SK-N-SH (cell line): ENCODE data around the gene PRG2. TPM values are rescaled to one million over a fixed set of nuclear protein-coding genes. Genes with fewer than 3 reads are reported as not detected.

Source experiments
- CTCF ChIA-PET: fragments of 300-600, 350-600 bp; formaldehyde crosslinking; extraction: SDS; loops from one replicate; lab custom pipeline; 2021; lab: Yijun Ruan, JAX
- POLR2A ChIA-PET: fragments of 350-600 bp; sonication (Branson Sonifier 250); formaldehyde crosslinking; extraction: SDS; loops from one replicate; lab custom pipeline; 2020; ENCODE audit warnings: antibody characterized with exemption, inconsistent platforms; lab: Yijun Ruan, JAX
- DNase-seq: peaks from one replicate; pipeline ENCODE4 v3.0.0; 2012
- H2AFZ ChIP-seq: fragments of 200-600 bp; sonication (generic); 2 replicates; pipeline ENCODE4 v1.8.1; 2016; ENCODE audit warnings: antibody characterized with exemption, mild to moderate bottlenecking, low read depth
- H3F3A ChIP-seq: fragments of 200-600 bp; sonication (generic); replicated peaks from 2 replicates; pipeline ENCODE3; 2016; ENCODE audit warnings: antibody characterized with exemption, mild to moderate bottlenecking; ENCODE audit not compliant: insufficient read depth
- H3K27ac ChIP-seq, 2 experiments: fragments of 200-500 bp in 1 of 2; fragments of 200-600 bp in 1 of 2; sonication (Bioruptor generic) in 1 of 2; sonication (generic), shearing (Covaris generic) in 1 of 2; 2 replicates each; pipeline versions ENCODE4 v1.5.1 to v1.6.1; 2014 to 2016; ENCODE audit warnings: low read depth in 2 of 2, inconsistent platforms in 1 of 2, low read length in 1 of 2, mild to moderate bottlenecking in 1 of 2, mixed read lengths in 1 of 2
- H3K27me3 ChIP-seq: fragments of 200-600 bp; sonication (generic), shearing (Covaris generic); 2 replicates; pipeline ENCODE4 v1.6.1; 2016; ENCODE audit warnings: mixed run types; ENCODE audit not compliant: insufficient read depth
- H3K36me3 ChIP-seq, 2 experiments: fragments of 200-500 bp in 1 of 2; fragments of 200-600 bp in 1 of 2; sonication (Bioruptor generic) in 1 of 2; sonication (generic) in 1 of 2; replicated peaks in 1 of 2; 2 replicates each; pipeline versions ENCODE3 to v1.5.1; 2014 to 2016; ENCODE audit warnings: low read length in 1 of 2, mild to moderate bottlenecking in 1 of 2; ENCODE audit not compliant: insufficient read depth in 2 of 2, control insufficient read depth in 1 of 2
- H3K4me1 ChIP-seq, 2 experiments: fragments of 200-500 bp in 1 of 2; fragments of 200-600 bp in 1 of 2; sonication (Bioruptor generic) in 1 of 2; sonication (generic), shearing (Covaris generic) in 1 of 2; 2 replicates each; pipeline versions ENCODE4 v1.5.1 to v1.6.1; 2014 to 2016; ENCODE audit warnings: low read depth in 1 of 2, low read length in 1 of 2, mixed run types in 1 of 2; ENCODE audit not compliant: insufficient read depth in 2 of 2, control insufficient read depth in 1 of 2
- H3K4me2 ChIP-seq: fragments of 200-600 bp; sonication (generic), shearing (Covaris generic); 2 replicates; pipeline ENCODE4 v1.6.1; 2017; ENCODE audit warnings: mixed run types
- H3K4me3 ChIP-seq, 2 experiments: fragments of 200-500 bp in 1 of 2; fragments of 200-600 bp in 1 of 2; sonication (Bioruptor generic) in 1 of 2; sonication (generic), shearing (Covaris generic) in 1 of 2; 2 replicates each; pipeline versions ENCODE4 v1.5.1 to v1.8.1; 2014 to 2016; ENCODE audit warnings: low read depth in 2 of 2, inconsistent platforms in 1 of 2, low read length in 1 of 2, mild to moderate bottlenecking in 1 of 2, mixed read lengths in 1 of 2, moderate library complexity in 1 of 2
- H3K79me2 ChIP-seq: fragments of 200-600 bp; sonication (generic); 2 replicates; pipeline ENCODE4 v1.8.1; 2017; ENCODE audit warnings: mild to moderate bottlenecking; ENCODE audit not compliant: insufficient read depth
- H3K9ac ChIP-seq: fragments of 200-600 bp; sonication (generic); 2 replicates; pipeline ENCODE4 v1.6.1; 2017; ENCODE audit warnings: mixed run types
- H3K9me2 ChIP-seq: fragments of 200-600 bp; sonication (generic); 2 replicates; pipeline ENCODE4 v1.6.1; 2017; ENCODE audit warnings: mixed run types
- H3K9me3 ChIP-seq: fragments of 200-600 bp; sonication (generic); 2 replicates; pipeline ENCODE4 v1.6.1; 2017; ENCODE audit warnings: mixed run types, mild to moderate bottlenecking, moderate library complexity
- H4K20me1 ChIP-seq: fragments of 200-600 bp; sonication (generic); 2 replicates; pipeline ENCODE4 v1.6.1; 2017; ENCODE audit warnings: mild to moderate bottlenecking, mixed run types; ENCODE audit not compliant: insufficient read depth
- CHD2 ChIP-seq: fragments of 150-350 bp; IDR thresholded peaks from 2 replicates; pipeline ENCODE4 v1.6.1; 2018; ENCODE audit warnings: low read length; ENCODE audit not compliant: partially characterized antibody
- EZH2phosphoT487 ChIP-seq: fragments of 200-600 bp; sonication (generic); IDR thresholded peaks from 2 replicates; pipeline ENCODE4 v1.6.1; 2017; ENCODE audit warnings: low read depth, mixed run types, mild to moderate bottlenecking, antibody characterized with exemption, moderate library complexity, borderline replicate concordance
- FOXJ3 ChIP-seq: sonication (generic); formaldehyde crosslinking; IDR thresholded peaks from 2 replicates; pipeline ENCODE4 v1.5.1; 2020; ENCODE audit warnings: mild to moderate bottlenecking, missing genetic modification reagents
- FOXM1 ChIP-seq: IDR thresholded peaks from 2 replicates; pipeline ENCODE4 v1.4.0; 2012; ENCODE audit warnings: low read depth, mild to moderate bottlenecking
- POLR2AphosphoS5 ChIP-seq: IDR thresholded peaks from 2 replicates; pipeline ENCODE4 v1.6.1; 2012; ENCODE audit warnings: low read depth, low read length
- RAD21 ChIP-seq: IDR thresholded peaks from 2 replicates; pipeline ENCODE4 v1.6.1; 2012; ENCODE audit warnings: mild to moderate bottlenecking, low read length
- RXRA ChIP-seq: IDR thresholded peaks from 2 replicates; pipeline ENCODE4 v1.4.0; 2012; ENCODE audit warnings: low read depth, mild to moderate bottlenecking, borderline replicate concordance
- TCF12 ChIP-seq: IDR thresholded peaks from 2 replicates; pipeline ENCODE4 v1.4.0; 2012
- YY1 ChIP-seq: IDR thresholded peaks from 2 replicates; pipeline ENCODE4 v1.4.0; 2012; ENCODE audit warnings: low read depth, mild to moderate bottlenecking
- WGBS: methylation state at CpG from one replicate; pipeline ENCODE4 v1.1.6; 2017; ENCODE audit warnings: low lambda C conversion rate; 5-methylcytosine and 5-hydroxymethylcytosine counted together
- polyA plus RNA-seq, 3 experiments: library from polyadenylated mRNA; depleted of rRNA; stranded (reverse); fragments of >200 nt; gene quantifications; 2 replicates each; pipeline ENCODE4 v1.2.3, GENCODE V29; 2012
- TF ChIP-seq, protein P1 (sequence below): IDR thresholded peaks from 2 replicates; pipeline ENCODE4 v1.6.1; 2012; ENCODE audit warnings: mild to moderate bottlenecking, low read depth, low read length, moderate library complexity
- TF ChIP-seq, protein P2 (sequence below): IDR thresholded peaks from 2 replicates; pipeline ENCODE4 v1.4.0; 2012; ENCODE audit warnings: low read depth, borderline replicate concordance
- TF ChIP-seq, protein P3 (sequence below): IDR thresholded peaks from 2 replicates; pipeline ENCODE4 v1.4.0; 2012; ENCODE audit warnings: low read depth

Gene PRG2
- polyA plus RNA-seq, 1 of the 3 experiments (the other 2 are of a cell fraction): not detected

DNA sequence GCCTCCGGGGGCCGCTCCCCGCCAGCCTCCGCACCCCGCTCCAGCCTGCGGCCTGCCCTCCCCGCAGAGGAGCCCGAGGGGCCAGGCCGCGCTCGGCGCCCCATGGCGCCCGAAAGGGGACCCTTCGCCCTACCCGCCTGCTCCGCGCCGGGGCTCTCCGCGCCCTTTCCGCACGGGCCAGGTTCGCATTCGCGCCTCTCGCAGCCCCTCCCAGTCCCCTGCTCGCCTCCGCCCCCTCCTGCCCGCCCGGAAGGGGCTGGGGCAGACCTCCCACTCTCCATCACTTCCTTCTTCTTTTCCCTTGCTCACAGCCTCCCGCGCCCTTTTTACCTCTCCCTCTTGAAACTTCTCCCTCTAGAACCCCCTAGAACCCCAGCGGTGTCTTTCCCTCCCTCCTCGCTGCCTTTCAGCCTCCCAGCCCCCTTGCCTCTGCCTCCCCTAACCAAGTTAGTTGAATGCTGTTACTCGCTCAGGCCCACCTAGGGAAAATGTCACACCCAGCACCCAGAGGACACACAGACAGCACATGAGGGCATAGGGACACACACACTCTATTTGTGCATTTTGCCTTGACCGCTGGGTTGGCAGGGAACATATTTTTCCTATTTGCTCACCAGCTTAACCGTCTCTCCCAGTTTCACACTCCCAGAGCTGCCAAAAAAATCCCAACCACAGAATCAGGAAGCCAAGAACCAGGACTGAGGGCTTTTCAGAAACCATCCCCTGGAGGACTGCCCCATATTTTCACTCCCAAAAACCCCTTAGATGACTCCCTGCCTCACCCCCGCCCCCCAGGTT is 36.7 kb upstream of the PRG2 start, which contains the start of gene SLC43A3:
SLC43A3 (minus strand) TSS at position 193 of the 798 bp plus-strand sequence. CDS start 949 bp downstream, outside the sequence.
- ChIA-PET CTCF (interaction anchor here (0.6 to 6.3 kb wide), 4 partner anchors 30 to 1098 kb away, joined by 3 to 26 read pairs (median 4); no protein-coding TSS in a partner anchor), POLR2A (no interaction called here)
- DNase-seq: peak; percentile 80
- 0 out of 2 replicates have a peak, but pooled peaks have one; percentile 11 for TF ChIP-seq TCF12
- TF ChIP-seq, protein P1, sequence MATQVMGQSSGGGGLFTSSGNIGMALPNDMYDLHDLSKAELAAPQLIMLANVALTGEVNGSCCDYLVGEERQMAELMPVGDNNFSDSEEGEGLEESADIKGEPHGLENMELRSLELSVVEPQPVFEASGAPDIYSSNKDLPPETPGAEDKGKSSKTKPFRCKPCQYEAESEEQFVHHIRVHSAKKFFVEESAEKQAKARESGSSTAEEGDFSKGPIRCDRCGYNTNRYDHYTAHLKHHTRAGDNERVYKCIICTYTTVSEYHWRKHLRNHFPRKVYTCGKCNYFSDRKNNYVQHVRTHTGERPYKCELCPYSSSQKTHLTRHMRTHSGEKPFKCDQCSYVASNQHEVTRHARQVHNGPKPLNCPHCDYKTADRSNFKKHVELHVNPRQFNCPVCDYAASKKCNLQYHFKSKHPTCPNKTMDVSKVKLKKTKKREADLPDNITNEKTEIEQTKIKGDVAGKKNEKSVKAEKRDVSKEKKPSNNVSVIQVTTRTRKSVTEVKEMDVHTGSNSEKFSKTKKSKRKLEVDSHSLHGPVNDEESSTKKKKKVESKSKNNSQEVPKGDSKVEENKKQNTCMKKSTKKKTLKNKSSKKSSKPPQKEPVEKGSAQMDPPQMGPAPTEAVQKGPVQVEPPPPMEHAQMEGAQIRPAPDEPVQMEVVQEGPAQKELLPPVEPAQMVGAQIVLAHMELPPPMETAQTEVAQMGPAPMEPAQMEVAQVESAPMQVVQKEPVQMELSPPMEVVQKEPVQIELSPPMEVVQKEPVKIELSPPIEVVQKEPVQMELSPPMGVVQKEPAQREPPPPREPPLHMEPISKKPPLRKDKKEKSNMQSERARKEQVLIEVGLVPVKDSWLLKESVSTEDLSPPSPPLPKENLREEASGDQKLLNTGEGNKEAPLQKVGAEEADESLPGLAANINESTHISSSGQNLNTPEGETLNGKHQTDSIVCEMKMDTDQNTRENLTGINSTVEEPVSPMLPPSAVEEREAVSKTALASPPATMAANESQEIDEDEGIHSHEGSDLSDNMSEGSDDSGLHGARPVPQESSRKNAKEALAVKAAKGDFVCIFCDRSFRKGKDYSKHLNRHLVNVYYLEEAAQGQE: no peak
- H4K20me1 ChIP-seq: no peaks in the 10 kb centered on the region
- H3K79me2 ChIP-seq: no peaks in the 10 kb centered on the region
- 46% methylated on average over 19 of the region's 39 CpGs for WGBS
- H2AFZ ChIP-seq: peak within 1 kb of the TSS; percentile 38; the same call in 1 of the 2 replicates
- no peaks in the 10 kb centered on the region for H3K36me3 ChIP-seq
- H3K4me1 ChIP-seq: peaks cover 23 to 24% of the 10 kb centered on the region in 2 experiments; a peak in 2 of 4 replicates
- H3K9me2 ChIP-seq: no peaks in the 10 kb centered on the region
- no peaks in the 10 kb centered on the region for H3K9me3 ChIP-seq
- no peak within 1 kb of the TSS for H3K9ac ChIP-seq
- H3F3A ChIP-seq: no peaks in the 10 kb centered on the region
- peak within 1 kb of the TSS in 1 of 2 experiments; percentile 39; a peak in 2 of 4 replicates for H3K4me3 ChIP-seq
- H3K27ac ChIP-seq: no peak within 1 kb of the TSS; a peak in 1 of 4 replicates
- H3K4me2 ChIP-seq: peak within 1 kb of the TSS; percentile 43; the same call in 1 of the 2 replicates
- no peaks in the 10 kb centered on the region; the same call in 1 of the 2 replicates for H3K27me3 ChIP-seq

DNA sequence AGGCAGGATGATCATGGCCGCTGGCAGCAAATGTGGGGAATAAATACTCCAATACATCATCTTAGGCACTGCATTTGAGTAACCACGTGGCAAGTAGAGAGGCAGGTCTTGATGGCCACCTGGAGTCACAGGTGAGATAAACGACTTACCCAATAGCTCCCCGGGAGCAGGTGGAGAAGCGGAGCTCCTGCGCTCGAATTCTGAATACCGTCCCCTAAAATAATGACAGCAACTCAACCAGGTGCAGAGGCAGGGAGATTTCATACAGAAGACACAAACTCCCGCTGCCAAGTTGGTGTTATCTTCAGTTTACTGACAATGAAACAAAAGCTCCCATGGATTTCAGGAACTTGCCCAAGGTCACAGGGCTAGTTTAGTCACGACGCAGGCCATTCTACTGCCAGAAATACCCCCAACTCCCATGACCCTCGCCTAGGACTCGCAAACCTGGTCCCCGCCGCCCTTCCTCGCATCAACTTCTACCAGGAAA is 36.0 kb upstream of the PRG2 start:
- Histone ChIP-seq H3K79me2 (no peaks in the 10 kb centered on the region), H3K27ac (no peak overlapping the region), H3K36me3 (no peaks in the 10 kb centered on the region), H3K27me3 (no peaks in the 10 kb centered on the region; the same call in 1 of the 2 replicates), H4K20me1 (no peaks in the 10 kb centered on the region), H3K4me3 (peak overlapping the region in 1 of 2 experiments; percentile 39; a peak in 2 of 4 replicates), H3K9ac (no peak overlapping the region), H3K4me2 (no peak overlapping the region), H3K9me3 (no peaks in the 10 kb centered on the region), H3K4me1 (peaks cover 23 to 24% of the 10 kb centered on the region in 2 experiments; a peak in 2 of 4 replicates), H2AFZ (peak overlapping the region; percentile 38; the same call in 1 of the 2 replicates), H3K9me2 (no peaks in the 10 kb centered on the region), H3F3A (no peaks in the 10 kb centered on the region)
- POLR2A ChIA-PET: no interaction called here
- no peak for TF ChIP-seq POLR2AphosphoS5
- TF ChIP-seq EZH2phosphoT487: no peak
- TF ChIP-seq FOXM1: no peak
- TF ChIP-seq YY1: no peak
- TF ChIP-seq, protein P2, sequence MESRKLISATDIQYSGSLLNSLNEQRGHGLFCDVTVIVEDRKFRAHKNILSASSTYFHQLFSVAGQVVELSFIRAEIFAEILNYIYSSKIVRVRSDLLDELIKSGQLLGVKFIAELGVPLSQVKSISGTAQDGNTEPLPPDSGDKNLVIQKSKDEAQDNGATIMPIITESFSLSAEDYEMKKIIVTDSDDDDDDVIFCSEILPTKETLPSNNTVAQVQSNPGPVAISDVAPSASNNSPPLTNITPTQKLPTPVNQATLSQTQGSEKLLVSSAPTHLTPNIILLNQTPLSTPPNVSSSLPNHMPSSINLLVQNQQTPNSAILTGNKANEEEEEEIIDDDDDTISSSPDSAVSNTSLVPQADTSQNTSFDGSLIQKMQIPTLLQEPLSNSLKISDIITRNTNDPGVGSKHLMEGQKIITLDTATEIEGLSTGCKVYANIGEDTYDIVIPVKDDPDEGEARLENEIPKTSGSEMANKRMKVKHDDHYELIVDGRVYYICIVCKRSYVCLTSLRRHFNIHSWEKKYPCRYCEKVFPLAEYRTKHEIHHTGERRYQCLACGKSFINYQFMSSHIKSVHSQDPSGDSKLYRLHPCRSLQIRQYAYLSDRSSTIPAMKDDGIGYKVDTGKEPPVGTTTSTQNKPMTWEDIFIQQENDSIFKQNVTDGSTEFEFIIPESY: no peak
- TF ChIP-seq, protein P3, sequence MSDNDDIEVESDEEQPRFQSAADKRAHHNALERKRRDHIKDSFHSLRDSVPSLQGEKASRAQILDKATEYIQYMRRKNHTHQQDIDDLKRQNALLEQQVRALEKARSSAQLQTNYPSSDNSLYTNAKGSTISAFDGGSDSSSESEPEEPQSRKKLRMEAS: no peak
- TF ChIP-seq RAD21: no peak
- TF ChIP-seq FOXJ3: no peak
- no peak for TF ChIP-seq CHD2
- TF ChIP-seq RXRA: no peak
- CTCF ChIA-PET: interaction anchor here (0.6 to 6.3 kb wide), 3 partner anchors 31 to 84 kb away, joined by 3 to 26 read pairs (median 3); no protein-coding TSS in a partner anchor
- 67% methylated on average over 15 of the region's 16 CpGs for WGBS
- no peak for DNase-seq
